ENCODE measurements around the gene CDH4. TPM values are rescaled to one million over a fixed set of nuclear protein-coding genes. Genes with fewer than 3 reads are reported as not detected.
A peak's percentile ranks its signal among the peaks of the same experiment; 100 is the strongest.

The CDH4 gene
- total and polyA plus RNA-seq, 10 donors = 0.30 to 20.1 (median 7.7) TPM

DNA sequence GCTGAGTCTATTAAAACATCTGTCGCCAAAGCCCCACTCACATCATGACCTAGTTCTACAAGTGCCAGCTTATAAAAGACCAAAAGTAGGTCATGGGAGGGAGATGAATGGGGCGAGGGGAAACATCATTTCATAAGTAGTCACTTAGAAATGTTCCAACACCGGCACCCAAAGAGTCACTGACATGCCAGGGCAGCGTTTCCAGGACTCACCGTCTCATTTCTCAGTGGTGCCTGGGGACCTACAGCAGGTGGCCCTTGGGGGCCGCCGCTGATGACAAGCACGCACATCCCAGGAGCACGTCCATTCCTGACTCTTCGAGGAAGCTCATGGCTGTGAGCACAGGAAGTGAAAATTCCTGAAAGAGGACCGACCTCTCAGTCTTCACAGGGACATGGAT is 260.4 kb downstream of the CDH4 start:
- H3K4me3 ChIP-seq = no peak overlapping the region
- no peaks in the 10 kb centered on the region for H3K36me3 ChIP-seq
- H3K27ac ChIP-seq = no peak overlapping the region
- intact Hi-C loops (cut with DNase I; ENCODE audit: low total_unique reads) = no loop called here
- 84 to 91% (median 90%) methylated on average over 11 of the region's 11 CpGs for WGBS, 5 donors
- H3K9me3 ChIP-seq = peaks cover 0 to 9% (median 0%) of the 10 kb centered on the region in 8 donors
- H3K4me1 ChIP-seq = no peaks in the 10 kb centered on the region
- DNase-seq = no peak
- H3K27me3 ChIP-seq (replicated peaks in 1 of 7) = peaks cover 0 to 10% (median 0%) of the 10 kb centered on the region in 7 donors
- TF ChIP-seq, protein P1, sequence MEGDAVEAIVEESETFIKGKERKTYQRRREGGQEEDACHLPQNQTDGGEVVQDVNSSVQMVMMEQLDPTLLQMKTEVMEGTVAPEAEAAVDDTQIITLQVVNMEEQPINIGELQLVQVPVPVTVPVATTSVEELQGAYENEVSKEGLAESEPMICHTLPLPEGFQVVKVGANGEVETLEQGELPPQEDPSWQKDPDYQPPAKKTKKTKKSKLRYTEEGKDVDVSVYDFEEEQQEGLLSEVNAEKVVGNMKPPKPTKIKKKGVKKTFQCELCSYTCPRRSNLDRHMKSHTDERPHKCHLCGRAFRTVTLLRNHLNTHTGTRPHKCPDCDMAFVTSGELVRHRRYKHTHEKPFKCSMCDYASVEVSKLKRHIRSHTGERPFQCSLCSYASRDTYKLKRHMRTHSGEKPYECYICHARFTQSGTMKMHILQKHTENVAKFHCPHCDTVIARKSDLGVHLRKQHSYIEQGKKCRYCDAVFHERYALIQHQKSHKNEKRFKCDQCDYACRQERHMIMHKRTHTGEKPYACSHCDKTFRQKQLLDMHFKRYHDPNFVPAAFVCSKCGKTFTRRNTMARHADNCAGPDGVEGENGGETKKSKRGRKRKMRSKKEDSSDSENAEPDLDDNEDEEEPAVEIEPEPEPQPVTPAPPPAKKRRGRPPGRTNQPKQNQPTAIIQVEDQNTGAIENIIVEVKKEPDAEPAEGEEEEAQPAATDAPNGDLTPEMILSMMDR (IDR thresholded peaks at IDR 0.05 in 8 of 11, conservative IDR thresholded peaks at IDR 0.05 in 3 of 11) = no peak
- TF ChIP-seq POLR2A (IDR thresholded peaks at IDR 0.05) (no peak), POLR2AphosphoS5 (IDR thresholded peaks at IDR 0.05) (no peak)

DNA sequence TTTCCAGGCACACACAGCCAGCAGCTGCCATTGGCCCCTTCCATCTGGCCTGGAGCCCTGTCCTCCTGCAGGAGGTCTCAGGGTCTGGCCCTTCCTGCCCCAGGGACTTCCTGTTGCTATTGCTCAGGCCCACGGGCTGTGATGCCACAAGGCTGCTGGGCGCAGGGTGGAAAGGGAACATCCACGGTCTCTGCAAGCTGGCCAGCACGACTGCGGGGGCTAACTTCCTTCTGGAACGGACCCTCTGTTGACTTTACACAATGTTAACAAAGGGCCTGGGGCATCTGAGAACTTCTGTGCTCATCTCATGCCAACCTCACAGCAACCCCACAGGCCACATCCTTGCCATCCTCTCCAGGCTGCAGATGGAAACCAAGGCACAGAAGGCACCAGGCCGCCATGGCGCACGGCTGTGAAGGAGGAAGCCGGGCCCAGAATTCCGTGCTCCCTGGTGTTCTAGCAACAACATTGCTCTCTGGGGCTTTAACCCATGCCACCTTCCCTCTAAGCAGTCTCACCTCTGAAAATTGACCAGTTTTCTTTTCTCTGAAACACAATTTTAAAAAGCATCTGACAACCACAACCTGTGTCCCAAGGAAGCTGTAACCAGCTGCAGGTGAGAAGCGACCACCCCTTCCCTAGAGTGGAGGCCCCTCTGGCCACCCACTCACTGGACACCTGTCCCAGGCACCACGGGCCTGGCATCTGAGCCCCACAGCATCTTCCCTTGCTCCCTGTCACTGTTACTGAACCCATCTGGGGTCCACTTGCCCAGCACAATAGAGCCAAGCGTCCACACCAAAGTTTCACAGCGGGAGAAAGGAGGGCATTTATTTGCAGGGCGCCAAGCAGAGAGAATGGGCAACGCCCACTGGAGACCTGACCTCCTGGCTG is 261.3 kb downstream of the CDH4 start:
- peaks cover 0 to 11% (median 0%) of the 10 kb centered on the region in 8 donors for H3K9me3 ChIP-seq
- H3K4me3 ChIP-seq = no peak overlapping the region
- 78 to 94% (median 81%) methylated on average over 12 to 17 of the region's 17 CpGs for WGBS, 5 donors
- peaks cover 0 to 10% (median 0%) of the 10 kb centered on the region in 7 donors for H3K27me3 ChIP-seq (replicated peaks in 1 of 7)
- H3K4me1 ChIP-seq = no peaks in the 10 kb centered on the region
- intact Hi-C loops (cut with DNase I; ENCODE audit: low total_unique reads) = no loop called here
- no peak for DNase-seq
- H3K27ac ChIP-seq = no peak overlapping the region
- H3K36me3 ChIP-seq = no peaks in the 10 kb centered on the region
- peak in 1 of 3 donors; percentile 12 for TF ChIP-seq POLR2AphosphoS5 (IDR thresholded peaks at IDR 0.05)
- TF ChIP-seq, protein P1 (IDR thresholded peaks at IDR 0.05 in 8 of 11, conservative IDR thresholded peaks at IDR 0.05 in 3 of 11) = no peak

DNA sequence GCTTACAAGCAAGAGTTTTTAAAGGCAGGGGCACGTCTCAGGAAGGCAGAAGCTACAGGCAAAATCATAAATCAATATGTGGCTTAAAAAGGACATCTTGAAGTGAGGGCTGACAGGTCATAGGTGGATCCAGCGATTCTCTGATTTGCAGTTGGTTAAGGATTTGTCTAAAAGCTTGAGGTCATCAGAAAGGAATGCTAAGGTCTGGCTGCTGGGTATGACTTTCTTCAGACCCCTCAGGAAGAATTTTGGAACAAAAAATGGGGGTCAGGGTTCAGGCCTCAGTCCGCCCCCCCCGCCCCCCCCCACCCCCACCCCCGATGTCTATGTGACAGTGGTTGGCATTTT is 261.9 kb downstream of the CDH4 start:
- TF ChIP-seq, protein P1 (IDR thresholded peaks at IDR 0.05 in 8 of 11, conservative IDR thresholded peaks at IDR 0.05 in 3 of 11) = no peak
- TF ChIP-seq POLR2AphosphoS5 (IDR thresholded peaks at IDR 0.05) (no peak), POLR2A (IDR thresholded peaks at IDR 0.05) (no peak)

DNA sequence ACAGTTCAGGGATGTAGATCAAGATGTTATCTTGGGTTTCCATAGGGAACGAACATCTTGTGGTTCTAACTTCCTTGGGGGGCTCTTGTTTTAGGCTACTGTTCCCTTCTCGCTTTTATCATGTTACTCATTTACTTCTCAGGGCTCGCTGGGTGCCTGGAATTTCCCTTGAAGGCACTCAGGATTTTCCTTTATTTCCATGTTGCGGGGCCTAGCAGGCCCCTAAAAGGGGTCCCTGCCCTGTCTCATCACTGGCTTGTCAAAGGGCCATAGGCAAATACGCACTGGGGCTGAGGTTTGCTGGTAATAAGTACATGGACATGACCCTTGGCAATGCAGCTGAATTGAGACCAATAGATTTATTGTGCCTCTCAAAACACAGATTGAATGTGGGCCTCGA is 262.3 kb downstream of the CDH4 start:
- Histone ChIP-seq H3K9me3 (peaks cover 0 to 18% (median 0%) of the 10 kb centered on the region in 8 donors), H3K27ac (no peak overlapping the region), H3K4me1 (no peaks in the 10 kb centered on the region), H3K4me3 (no peak overlapping the region), H3K36me3 (no peaks in the 10 kb centered on the region), H3K27me3 (replicated peaks in 1 of 7) (peaks cover 0 to 12% (median 0%) of the 10 kb centered on the region in 7 donors)
- 76 to 82% (median 78%) methylated on average over 6 of the region's 6 CpGs for WGBS, 5 donors
- TF ChIP-seq POLR2AphosphoS5 (IDR thresholded peaks at IDR 0.05) (no peak), POLR2A (IDR thresholded peaks at IDR 0.05) (no peak)
- TF ChIP-seq, protein P1 (IDR thresholded peaks at IDR 0.05 in 8 of 11, conservative IDR thresholded peaks at IDR 0.05 in 3 of 11) = no peak
- peak; percentile 1 for DNase-seq
- intact Hi-C loops (cut with DNase I; ENCODE audit: low total_unique reads) = no loop called here

More for the DNA sequence above, 261.9 kb downstream of the CDH4 start:
- Histone ChIP-seq H3K4me1 (no peaks in the 10 kb centered on the region), H3K4me3 (no peak overlapping the region), H3K36me3 (no peaks in the 10 kb centered on the region), H3K27me3 (replicated peaks in 1 of 7) (peaks cover 0 to 10% (median 0%) of the 10 kb centered on the region in 7 donors), H3K27ac (no peak overlapping the region), H3K9me3 (peaks cover 0 to 14% (median 0%) of the 10 kb centered on the region in 8 donors)
- DNase-seq = no peak
- intact Hi-C loops (cut with DNase I; ENCODE audit: low total_unique reads) = no loop called here
- WGBS, 5 donors = 61 to 74% (median 67%) methylated on average over 5 of the region's 5 CpGs
